NCI-H1930 (cell line): ENCODE measurements around the gene HMOX2.

Source experiments
- DNase-seq, 2 experiments: peaks; one replicate each; lab custom pipeline; 2025; lab: John Stamatoyannopoulos, UW

The HMOX2 gene

GRCh38 chr16:4525069-4525468, 48.9 kb downstream of the HMOX2 start:
- DNase-seq = no peak

GRCh38 chr16:4525634-4526277, 49.6 kb downstream of the HMOX2 start:
- DNase-seq = no peak

DNA sequence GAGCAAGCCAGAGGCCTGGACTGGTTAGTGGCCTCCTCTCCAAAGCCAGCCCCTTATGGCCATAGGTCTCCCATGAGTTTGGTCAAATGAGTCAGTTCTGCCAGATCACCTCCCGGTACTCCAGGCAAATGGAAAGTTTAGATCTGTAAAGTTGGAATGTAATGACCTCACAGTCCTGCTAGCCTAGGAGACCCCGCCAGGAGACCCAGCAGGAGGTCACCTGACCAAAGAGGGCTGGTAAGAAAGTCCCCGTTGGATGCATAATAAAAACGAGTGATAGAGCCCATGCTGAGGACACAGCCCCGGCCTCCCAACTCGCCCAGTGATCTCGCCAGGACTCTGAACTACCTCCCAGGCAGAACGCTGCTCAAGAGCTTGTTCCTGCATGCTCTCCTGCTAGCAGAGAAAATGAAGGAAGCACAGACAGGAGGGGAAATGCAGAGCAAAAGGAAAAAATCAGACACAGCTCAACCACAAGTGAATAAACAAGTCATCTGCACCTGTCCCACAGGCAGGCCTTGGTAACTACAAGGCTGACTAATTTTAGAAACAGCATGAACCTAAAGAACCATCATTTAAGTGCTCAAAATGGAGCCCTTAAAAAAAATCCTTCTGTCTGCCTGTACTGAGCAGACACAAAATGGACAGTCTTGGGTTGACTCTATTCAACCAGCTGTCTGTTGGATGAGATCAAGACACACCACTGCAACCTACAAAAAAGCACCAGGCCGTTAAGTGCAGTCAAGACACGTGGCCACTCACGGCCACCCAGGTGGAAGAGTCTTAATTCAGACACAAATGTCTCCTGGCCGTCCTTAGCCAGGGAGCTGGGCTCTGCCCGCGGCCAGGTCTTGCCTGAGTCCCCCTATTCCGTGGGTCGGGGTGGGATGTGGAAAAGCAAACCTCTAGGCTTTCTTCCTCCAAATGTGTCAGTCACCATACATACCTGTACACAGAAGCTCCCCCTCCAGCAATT, 53.2 kb downstream of the HMOX2 start:
- DNase-seq = no peak

DNA sequence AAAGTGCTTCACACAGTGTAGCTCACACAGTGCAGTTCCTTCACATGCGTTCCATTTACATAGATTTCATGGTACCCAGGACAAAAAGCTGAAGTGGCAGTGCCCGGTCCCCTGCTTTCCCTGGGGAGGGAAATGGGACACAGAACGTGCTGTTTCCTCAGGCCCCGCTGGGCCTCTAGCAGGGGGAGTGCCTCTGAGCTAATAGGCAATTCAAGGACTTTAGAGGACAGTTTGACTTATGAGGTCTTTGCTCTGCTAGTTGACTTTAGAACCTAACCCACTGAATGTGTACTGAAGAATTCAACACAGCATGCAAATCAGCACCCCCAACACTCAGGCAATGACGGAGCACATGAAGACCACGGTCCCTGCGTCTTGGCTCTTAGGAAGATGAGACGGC, 55.6 kb downstream of the HMOX2 start:
- no peak for DNase-seq

GRCh38 chr16:4532238-4532637, 56.0 kb downstream of the HMOX2 start:
- no peak for DNase-seq

- DNase-seq = no peak
These were observed 57.3 kb downstream of the HMOX2 start for GRCh38 chr16:4533490-4533889.

GRCh38 chr16:4534151-4534790, 58.1 kb downstream of the HMOX2 start:
- no peak for DNase-seq

- no peak for DNase-seq
These were observed 59.5 kb downstream of the HMOX2 start for GRCh38 chr16:4535627-4536108.

DNA sequence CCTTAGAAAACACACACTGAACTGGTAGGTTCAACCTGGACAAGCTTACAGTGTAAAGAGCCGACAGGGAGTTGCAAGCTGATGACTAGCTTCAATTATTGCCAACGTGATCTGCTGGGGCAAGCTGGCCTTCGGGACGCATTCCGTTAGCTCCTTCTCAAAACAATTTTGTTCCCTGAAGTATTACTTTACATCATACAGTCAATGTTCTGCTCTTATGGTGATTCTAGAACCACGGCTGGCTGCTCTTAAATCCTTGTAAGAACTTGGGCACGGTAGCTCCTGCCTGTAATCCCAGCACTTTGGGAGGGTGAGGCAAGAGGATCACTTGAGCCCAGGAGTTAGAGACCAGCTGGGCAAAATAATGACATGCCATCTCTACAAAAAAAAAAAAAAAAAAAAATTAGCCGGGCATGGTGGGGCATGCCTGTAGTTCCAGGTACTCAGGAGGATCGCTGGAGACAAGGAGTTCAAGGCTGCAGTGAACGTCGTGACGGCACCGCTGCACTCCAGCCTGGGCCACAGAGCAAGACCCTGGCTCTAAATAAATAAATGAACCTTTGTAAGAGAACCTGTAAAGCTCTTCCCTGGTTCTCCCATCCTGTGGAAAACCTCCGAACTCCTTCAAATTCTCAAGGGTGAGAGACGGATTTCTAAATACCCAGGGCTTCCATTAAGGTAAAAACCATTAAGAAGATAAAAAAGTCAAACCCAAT, 60.4 kb downstream of the HMOX2 start:
- DNase-seq = no peak

GRCh38 chr16:4537376-4538343, 61.5 kb downstream of the HMOX2 start:
- no peak for DNase-seq

- peak; percentile 94 for DNase-seq
These were observed 62.4 kb downstream of the HMOX2 start, which contains the start of gene CDIP1 for GRCh38 chr16:4538350-4539235. CDIP1 (minus strand) TSS chr16:4538773; CDS start chr16:4514130, 24,643 bp downstream.

GRCh38 chr16:4539716-4540284, 63.6 kb downstream of the HMOX2 start:
- no peak for DNase-seq

- DNase-seq = no peak
These were observed 68.3 kb downstream of the HMOX2 start for GRCh38 chr16:4544473-4544872.

- no peak for DNase-seq
These were observed 71.9 kb downstream of the HMOX2 start for GRCh38 chr16:4548124-4548523.

DNA sequence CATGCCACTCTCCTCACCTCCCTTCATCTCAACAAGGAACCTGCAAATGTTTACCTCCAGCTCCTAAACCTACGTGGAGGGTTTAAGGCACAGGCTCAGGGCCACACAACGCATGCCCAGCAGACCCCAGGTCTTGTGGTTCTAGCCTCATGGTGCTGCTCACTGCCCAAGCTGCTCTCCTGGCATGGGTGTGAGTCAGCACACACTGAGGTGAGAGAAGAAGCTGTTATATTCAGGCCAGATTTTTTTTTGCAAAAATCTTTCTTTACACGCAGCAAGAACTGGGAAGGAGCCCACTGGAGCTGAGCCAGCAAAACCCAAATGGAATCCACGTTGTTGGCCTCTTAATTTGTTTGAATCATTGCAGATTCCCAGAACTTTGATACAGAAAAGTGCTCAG, 74.4 kb downstream of the HMOX2 start:
- no peak for DNase-seq

GRCh38 chr16:4552541-4552940, 76.3 kb downstream of the HMOX2 start:
- no peak for DNase-seq

DNA sequence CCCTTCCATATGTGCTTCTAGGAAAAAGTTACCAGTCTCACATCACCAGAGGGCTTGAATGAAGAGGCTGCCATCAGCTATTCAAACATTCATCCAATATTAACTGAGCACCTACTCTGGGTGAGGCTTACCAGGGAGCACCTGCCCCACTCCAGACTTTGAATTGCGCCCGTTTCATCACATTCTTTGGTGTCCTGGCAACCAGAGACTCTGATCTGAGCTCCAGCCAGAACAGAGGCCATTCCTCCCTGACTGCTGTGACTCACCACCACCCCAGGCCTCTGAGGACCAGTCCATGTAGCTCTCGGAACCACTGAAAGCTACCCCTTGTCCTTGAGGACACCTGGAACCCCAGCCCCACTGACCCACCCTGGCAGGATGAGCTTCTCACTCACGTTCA, 79.9 kb downstream of the HMOX2 start, which contains the start of gene C16orf96:
Gene C16orf96 (plus strand): TSS at position 229 of the 400 bp plus-strand sequence. CDS start 150 bp downstream, at position 379.
- DNase-seq = no peak

- DNase-seq = no peak
These were observed 80.4 kb downstream of the HMOX2 start for GRCh38 chr16:4556580-4556979.

GRCh38 chr16:4557973-4558372, 81.8 kb downstream of the HMOX2 start:
- DNase-seq = no peak
